ENCODE data around the gene DISC1.

DNA sequence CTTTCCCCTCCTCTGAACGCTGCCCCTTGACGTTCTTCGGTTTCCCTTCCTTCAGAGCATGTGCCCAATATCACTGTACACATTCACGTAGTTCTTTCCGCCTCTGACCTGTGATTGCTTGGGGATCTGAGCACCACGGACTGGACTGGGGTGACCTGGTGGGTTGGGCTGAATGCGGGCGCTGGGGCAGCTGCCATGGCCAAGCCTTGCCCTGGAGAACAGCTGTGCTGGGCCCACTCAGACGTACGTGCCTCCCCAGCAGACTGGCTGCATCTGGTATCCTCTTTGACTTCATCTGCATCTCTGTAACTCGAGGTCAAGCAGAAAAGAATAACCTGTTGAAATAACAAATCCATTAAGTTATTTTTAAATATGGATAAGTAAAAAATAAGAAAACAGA is 35.1 kb upstream of the DISC1 start:
- TF ChIP-seq, protein P1, sequence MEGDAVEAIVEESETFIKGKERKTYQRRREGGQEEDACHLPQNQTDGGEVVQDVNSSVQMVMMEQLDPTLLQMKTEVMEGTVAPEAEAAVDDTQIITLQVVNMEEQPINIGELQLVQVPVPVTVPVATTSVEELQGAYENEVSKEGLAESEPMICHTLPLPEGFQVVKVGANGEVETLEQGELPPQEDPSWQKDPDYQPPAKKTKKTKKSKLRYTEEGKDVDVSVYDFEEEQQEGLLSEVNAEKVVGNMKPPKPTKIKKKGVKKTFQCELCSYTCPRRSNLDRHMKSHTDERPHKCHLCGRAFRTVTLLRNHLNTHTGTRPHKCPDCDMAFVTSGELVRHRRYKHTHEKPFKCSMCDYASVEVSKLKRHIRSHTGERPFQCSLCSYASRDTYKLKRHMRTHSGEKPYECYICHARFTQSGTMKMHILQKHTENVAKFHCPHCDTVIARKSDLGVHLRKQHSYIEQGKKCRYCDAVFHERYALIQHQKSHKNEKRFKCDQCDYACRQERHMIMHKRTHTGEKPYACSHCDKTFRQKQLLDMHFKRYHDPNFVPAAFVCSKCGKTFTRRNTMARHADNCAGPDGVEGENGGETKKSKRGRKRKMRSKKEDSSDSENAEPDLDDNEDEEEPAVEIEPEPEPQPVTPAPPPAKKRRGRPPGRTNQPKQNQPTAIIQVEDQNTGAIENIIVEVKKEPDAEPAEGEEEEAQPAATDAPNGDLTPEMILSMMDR (IDR thresholded peaks at IDR 0.05; ENCODE audit: low read depth, low read length), result no peak
- TF ChIP-seq POLR2A (IDR thresholded peaks at IDR 0.05; ENCODE audit: extremely low read depth, insufficient read length), result no peak

Measured in NB4 (cell line).